Gastrocnemius medialis (tissue), 4 donors: ENCODE measurements around the gene VTI1A.

Source experiments
- POLR2A ChIP-seq, 2 donors: fragments of 450-650 bp; IDR thresholded peaks; one replicate each; pipeline ENCODE4 v1.6.1; 2017; ENCODE audit warnings: antibody characterized with exemption in 2 of 2, mild to moderate bottlenecking in 2 of 2, moderate library complexity in 2 of 2
- TF ChIP-seq, protein P1 (sequence below), 5 experiments: fragments of 450-650 bp in 3 of 5; fragments of 200-600 bp in 2 of 5; sonication (generic) in 2 of 5; IDR thresholded peaks in 4 of 5; conservative IDR thresholded peaks in 1 of 5; 1 replicate in 4 of 5; 2 replicates in 1 of 5; pipeline ENCODE4 v1.5.1; 2016 to 2019; ENCODE audit warnings: antibody characterized with exemption in 5 of 5, mild to moderate bottlenecking in 3 of 5, moderate library complexity in 3 of 5

DNA sequence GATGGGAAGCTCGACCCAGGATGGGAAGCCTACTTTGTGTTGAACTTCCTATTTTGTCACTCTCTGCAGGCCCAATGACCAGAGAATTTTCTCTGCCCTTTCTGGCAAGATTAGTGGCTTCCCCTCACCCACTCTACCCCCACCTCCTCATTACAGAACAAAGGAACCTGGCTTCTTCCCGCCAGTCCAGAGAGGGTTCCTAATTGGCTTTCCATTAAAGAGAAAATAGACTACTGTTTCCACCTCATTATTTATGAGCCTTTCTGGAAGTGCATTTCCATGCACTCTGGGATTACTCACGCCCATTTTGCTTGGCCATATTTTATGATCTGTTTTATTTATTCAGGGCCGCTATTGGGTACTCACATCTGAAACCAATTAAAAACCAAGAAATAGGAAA is 408.1 kb downstream of the VTI1A start:
- TF ChIP-seq, protein P1, sequence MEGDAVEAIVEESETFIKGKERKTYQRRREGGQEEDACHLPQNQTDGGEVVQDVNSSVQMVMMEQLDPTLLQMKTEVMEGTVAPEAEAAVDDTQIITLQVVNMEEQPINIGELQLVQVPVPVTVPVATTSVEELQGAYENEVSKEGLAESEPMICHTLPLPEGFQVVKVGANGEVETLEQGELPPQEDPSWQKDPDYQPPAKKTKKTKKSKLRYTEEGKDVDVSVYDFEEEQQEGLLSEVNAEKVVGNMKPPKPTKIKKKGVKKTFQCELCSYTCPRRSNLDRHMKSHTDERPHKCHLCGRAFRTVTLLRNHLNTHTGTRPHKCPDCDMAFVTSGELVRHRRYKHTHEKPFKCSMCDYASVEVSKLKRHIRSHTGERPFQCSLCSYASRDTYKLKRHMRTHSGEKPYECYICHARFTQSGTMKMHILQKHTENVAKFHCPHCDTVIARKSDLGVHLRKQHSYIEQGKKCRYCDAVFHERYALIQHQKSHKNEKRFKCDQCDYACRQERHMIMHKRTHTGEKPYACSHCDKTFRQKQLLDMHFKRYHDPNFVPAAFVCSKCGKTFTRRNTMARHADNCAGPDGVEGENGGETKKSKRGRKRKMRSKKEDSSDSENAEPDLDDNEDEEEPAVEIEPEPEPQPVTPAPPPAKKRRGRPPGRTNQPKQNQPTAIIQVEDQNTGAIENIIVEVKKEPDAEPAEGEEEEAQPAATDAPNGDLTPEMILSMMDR (IDR thresholded peaks at IDR 0.05 in 4 of 5, conservative IDR thresholded peaks at IDR 0.05 in 1 of 5), result no peak
- no peak for TF ChIP-seq POLR2A (IDR thresholded peaks at IDR 0.05)
